Endothelial cell (in vitro differentiated cells): ENCODE measurements around the gene CDKL5. TPM values are rescaled to one million over a fixed set of nuclear protein-coding genes. Genes with fewer than 3 reads are reported as not detected.

ENCODE experiments used
- DNase-seq: peaks from one replicate; pipeline ENCODE4 v3.0.0; 2021; ENCODE audit warnings: low spot score
- H3K27ac Mint-ChIP-seq: one replicate; pipeline ENCODE4 v1.8.0; 2021; ENCODE audit warnings: mixed read lengths, inconsistent platforms; ENCODE audit not compliant: unreplicated experiment
- H3K27me3 Mint-ChIP-seq: one replicate; pipeline ENCODE4 v1.8.0; 2021; ENCODE audit warnings: mild to moderate bottlenecking, moderate library complexity, mixed read lengths, inconsistent platforms; ENCODE audit not compliant: unreplicated experiment
- H3K36me3 Mint-ChIP-seq: one replicate; pipeline ENCODE4 v1.8.0; 2021; ENCODE audit warnings: mild to moderate bottlenecking, low read depth, mixed read lengths, inconsistent platforms; ENCODE audit not compliant: unreplicated experiment
- H3K4me1 Mint-ChIP-seq: one replicate; pipeline ENCODE4 v1.8.0; 2021; ENCODE audit warnings: mild to moderate bottlenecking, mixed read lengths, inconsistent platforms; ENCODE audit not compliant: unreplicated experiment
- H3K4me3 Mint-ChIP-seq: one replicate; pipeline ENCODE4 v1.8.0; 2021; ENCODE audit warnings: mild to moderate bottlenecking, mixed read lengths, inconsistent platforms; ENCODE audit not compliant: unreplicated experiment
- H3K9me3 Mint-ChIP-seq: one replicate; pipeline ENCODE4 v1.8.0; 2021; ENCODE audit warnings: mixed read lengths, inconsistent platforms; ENCODE audit not compliant: unreplicated experiment
- total RNA-seq: library from RNA; stranded (reverse); fragmentation: NEBNext Ultra II Directional; extraction: Animal tissue kit (Norgen Biotek cat#: 25700); gene quantifications from one replicate; pipeline ENCODE4 v1.2.1, GENCODE V29; 2021; ENCODE audit not compliant: unreplicated experiment
- TF ChIP-seq, protein P1 (sequence below): fragments of 200-600 bp; sonication (generic); IDR thresholded peaks from one replicate; pipeline ENCODE4 v1.5.0; 2021; ENCODE audit warnings: antibody characterized with exemption; ENCODE audit not compliant: unreplicated experiment

Gene CDKL5
- total RNA-seq, 1 donor from 2014 or later: 10.6 TPM

DNA sequence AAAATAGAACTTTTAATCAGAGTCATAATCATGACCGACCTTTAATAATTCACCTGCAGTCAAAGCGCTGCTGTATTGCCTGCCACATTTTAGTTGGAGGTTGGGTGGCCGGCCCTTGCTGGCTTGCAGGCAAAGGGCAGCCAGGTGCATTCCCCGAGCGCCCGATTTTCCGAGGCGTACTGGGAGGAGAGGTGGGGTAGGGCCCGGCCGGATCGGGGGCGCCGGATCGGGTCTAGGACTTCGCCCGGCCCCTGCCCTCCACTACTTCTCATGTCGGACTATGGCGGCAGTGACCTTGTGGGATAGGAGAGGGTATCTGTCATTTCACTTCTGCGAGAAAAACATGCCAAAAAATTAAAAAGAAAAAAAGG lies 249.0 kb downstream of the CDKL5 start:
- Mint-ChIP-seq H3K4me1 (peaks cover 4% of the 10 kb centered on the region), H3K4me3 (peak overlapping the region; percentile 25), H3K36me3 (no peaks in the 10 kb centered on the region), H3K9me3 (no peaks in the 10 kb centered on the region), H3K27ac (no peak overlapping the region), H3K27me3 (peaks cover 7% of the 10 kb centered on the region)
- TF ChIP-seq, protein P1, sequence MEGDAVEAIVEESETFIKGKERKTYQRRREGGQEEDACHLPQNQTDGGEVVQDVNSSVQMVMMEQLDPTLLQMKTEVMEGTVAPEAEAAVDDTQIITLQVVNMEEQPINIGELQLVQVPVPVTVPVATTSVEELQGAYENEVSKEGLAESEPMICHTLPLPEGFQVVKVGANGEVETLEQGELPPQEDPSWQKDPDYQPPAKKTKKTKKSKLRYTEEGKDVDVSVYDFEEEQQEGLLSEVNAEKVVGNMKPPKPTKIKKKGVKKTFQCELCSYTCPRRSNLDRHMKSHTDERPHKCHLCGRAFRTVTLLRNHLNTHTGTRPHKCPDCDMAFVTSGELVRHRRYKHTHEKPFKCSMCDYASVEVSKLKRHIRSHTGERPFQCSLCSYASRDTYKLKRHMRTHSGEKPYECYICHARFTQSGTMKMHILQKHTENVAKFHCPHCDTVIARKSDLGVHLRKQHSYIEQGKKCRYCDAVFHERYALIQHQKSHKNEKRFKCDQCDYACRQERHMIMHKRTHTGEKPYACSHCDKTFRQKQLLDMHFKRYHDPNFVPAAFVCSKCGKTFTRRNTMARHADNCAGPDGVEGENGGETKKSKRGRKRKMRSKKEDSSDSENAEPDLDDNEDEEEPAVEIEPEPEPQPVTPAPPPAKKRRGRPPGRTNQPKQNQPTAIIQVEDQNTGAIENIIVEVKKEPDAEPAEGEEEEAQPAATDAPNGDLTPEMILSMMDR: no peak
- DNase-seq: no peak

DNA sequence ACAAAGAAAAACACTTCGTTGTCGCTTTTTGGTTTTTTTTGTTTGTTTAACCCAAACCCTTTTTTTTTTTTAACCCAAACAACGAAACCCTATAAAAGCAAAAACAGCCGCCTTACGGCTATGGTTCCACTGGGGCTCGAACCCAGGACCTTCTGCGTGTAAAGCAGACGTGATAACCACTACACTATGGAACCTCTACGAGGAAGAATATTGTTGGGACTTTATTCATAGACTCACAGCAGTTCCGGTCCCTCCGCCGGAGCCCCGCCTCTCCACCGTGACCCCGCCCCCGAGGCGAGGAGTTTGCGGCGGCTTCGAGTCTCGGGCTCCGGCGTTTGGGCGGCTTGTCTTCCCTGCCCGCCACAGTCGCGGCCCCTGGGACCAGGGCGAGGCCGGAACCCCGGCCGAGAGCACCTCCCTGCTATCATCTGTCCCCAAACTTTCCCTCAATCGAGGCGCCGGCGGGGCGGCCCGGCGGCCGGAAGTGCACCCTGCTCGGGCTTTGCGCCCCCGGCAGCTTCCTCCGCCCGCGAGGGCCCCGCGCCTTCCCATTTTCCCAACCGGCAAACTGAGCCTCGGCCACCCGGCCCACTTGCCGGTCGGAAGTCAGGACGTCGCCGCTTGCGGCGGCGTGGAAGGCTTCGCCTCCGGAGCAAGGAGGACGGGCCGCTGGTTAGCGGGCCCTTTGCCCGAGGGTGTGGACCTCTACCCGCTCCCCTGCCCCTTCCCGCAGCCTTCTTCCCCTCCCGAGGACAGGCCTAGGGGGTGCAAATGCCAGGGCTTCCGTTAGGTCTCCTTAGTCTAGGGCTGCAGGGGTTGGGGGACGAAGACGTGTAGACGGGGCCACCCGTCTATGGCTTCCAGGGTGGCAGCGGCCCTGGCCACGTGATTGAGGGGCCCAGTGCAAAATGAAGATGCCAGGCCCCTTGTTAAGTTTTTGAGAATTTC lies 249.7 kb downstream of the CDKL5 start:
- Mint-ChIP-seq H3K36me3 (no peaks in the 10 kb centered on the region), H3K9me3 (no peaks in the 10 kb centered on the region), H3K4me3 (peak overlapping the region; percentile 25), H3K4me1 (peaks cover 4% of the 10 kb centered on the region), H3K27ac (no peak overlapping the region), H3K27me3 (peaks cover 7% of the 10 kb centered on the region)
- peak; percentile 75 for DNase-seq
- TF ChIP-seq, protein P1: no peak

DNA sequence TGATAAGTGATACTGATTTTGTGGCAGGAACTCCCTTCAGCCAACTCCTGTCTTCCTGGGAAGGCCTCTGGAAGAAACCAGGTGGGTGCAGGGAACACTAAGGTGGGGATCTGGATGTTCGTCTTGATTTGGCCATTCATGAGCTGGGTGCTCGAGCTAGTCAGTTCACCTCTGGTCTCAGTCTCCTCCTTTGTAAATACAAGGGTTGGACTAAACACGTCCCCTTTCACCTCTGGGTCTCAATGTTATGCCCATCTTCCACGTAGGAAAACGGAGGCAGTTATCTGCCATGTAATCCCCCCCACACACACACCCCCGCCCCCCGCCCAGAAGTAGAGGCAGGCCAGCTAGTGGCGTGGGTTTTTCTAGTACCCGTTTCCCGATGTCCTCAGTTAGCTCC lies 250.6 kb downstream of the CDKL5 start:
- peaks cover 4% of the 10 kb centered on the region for H3K4me1 Mint-ChIP-seq
- H3K27ac Mint-ChIP-seq: no peak overlapping the region
- TF ChIP-seq, protein P1: no peak
- no peak overlapping the region for H3K4me3 Mint-ChIP-seq
- no peak for DNase-seq
- no peaks in the 10 kb centered on the region for H3K36me3 Mint-ChIP-seq
- peaks cover 7% of the 10 kb centered on the region for H3K27me3 Mint-ChIP-seq
- H3K9me3 Mint-ChIP-seq: no peaks in the 10 kb centered on the region

DNA sequence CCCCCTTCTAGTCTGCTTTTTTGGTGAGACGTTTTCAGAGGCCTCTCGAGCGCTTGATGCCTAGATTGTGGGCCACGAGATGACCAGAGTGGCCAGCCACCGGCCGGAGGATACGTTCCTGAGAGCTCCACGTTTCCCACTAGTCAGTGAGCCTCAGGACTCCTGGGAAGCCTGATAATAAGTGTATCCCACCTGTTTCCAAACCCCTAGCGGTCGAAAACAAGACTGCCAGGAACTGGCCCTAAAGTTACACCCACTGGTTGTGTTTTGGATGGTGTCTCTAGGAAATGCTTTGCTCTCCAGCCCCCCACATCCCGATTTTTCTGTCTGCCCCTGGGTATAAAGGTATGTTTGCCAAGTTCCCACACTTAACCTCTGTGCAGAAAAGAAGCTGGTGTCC lies 251.1 kb downstream of the CDKL5 start:
- peak; percentile 28 for DNase-seq
- no peak overlapping the region for H3K4me3 Mint-ChIP-seq

More for the DNA sequence above, 251.1 kb downstream of the CDKL5 start:
- Mint-ChIP-seq H3K9me3 (no peaks in the 10 kb centered on the region), H3K27me3 (peaks cover 7% of the 10 kb centered on the region), H3K4me1 (peaks cover 4% of the 10 kb centered on the region), H3K27ac (no peak overlapping the region), H3K36me3 (no peaks in the 10 kb centered on the region)
- TF ChIP-seq, protein P1: peak; percentile 27
